GM12872 (cell line): ENCODE results near the gene CACNG6.

Source experiments
- TF ChIP-seq, protein P1 (sequence below): IDR thresholded peaks from 3 replicates; pipeline ENCODE4 v1.5.1; 2011; ENCODE audit warnings: low read depth, mild to moderate bottlenecking, low read length, moderate library complexity; ENCODE audit not compliant: insufficient read depth

CACNG6 gene

DNA sequence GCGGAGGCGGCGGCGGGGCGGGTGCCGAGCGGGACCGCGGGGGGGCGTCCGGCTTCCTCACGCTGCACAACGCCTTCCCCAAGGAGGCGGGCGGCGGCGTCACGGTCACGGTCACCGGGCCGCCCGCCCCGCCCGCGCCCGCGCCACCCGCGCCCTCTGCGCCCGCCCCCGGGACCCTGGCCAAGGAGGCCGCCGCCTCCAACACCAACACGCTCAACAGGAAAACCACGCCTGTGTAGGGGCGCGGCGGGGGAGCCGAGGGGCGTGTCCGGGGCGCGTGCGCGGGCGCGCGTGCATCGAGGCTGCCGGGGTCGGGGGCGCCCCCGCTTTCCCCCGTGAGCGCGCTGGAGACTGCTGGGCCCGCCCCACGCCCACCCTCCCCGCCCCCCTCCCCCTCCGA is 8.8 kb upstream of the CACNG6 start:
- TF ChIP-seq, protein P1, sequence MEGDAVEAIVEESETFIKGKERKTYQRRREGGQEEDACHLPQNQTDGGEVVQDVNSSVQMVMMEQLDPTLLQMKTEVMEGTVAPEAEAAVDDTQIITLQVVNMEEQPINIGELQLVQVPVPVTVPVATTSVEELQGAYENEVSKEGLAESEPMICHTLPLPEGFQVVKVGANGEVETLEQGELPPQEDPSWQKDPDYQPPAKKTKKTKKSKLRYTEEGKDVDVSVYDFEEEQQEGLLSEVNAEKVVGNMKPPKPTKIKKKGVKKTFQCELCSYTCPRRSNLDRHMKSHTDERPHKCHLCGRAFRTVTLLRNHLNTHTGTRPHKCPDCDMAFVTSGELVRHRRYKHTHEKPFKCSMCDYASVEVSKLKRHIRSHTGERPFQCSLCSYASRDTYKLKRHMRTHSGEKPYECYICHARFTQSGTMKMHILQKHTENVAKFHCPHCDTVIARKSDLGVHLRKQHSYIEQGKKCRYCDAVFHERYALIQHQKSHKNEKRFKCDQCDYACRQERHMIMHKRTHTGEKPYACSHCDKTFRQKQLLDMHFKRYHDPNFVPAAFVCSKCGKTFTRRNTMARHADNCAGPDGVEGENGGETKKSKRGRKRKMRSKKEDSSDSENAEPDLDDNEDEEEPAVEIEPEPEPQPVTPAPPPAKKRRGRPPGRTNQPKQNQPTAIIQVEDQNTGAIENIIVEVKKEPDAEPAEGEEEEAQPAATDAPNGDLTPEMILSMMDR: no peak

GRCh38 chr19:53983457-53984289 is 7.8 kb upstream of the CACNG6 start:
- TF ChIP-seq, protein P1: no peak

DNA sequence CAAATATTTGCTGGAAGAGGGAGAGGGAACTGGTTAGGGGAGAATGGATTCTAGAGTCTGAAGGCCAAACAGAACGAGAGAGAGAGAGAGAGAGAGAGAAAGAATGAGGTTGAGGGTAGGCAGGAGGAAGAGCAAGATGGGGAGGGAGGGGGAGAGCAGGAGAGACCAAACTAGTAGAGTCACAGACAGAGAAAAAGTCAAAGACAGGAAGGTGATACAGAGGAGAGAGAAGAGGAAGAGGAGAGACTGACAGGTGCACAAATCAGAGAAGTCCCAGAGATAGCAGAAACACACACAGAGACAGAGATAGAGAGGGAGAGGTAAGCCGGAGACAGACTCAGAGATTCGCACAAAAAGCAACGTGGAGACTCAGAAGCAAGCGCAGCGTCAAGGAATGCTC is 5.6 kb upstream of the CACNG6 start:
- TF ChIP-seq, protein P1: no peak

- TF ChIP-seq, protein P1: no peak
Measured at GRCh38 chr19:53988981-53989380, 2.5 kb upstream of the CACNG6 start.

- TF ChIP-seq, protein P1: no peak
Measured at GRCh38 chr19:53989600-53990533, 1.6 kb upstream of the CACNG6 start.

DNA sequence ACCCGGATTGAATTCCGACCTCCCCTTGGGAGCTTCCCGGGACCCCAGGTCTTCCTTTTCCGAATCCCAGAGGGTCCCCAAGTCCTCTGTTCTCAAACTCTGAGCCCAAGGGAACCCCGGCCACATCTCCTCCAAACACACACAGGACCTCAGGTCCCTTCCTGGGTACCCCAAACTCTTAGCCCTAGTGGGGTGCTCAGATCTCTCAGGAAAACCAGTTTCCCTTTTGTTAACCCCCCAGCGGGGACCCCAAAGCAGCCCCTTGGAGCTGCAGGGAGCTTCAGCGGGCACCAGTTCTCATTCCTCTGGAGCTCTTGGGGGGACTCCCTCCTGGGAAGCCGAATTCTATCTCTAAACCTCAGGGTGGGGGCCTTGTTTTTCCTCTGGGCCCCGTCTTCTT is 774 bp downstream of the CACNG6 start:
- TF ChIP-seq, protein P1: no peak

DNA sequence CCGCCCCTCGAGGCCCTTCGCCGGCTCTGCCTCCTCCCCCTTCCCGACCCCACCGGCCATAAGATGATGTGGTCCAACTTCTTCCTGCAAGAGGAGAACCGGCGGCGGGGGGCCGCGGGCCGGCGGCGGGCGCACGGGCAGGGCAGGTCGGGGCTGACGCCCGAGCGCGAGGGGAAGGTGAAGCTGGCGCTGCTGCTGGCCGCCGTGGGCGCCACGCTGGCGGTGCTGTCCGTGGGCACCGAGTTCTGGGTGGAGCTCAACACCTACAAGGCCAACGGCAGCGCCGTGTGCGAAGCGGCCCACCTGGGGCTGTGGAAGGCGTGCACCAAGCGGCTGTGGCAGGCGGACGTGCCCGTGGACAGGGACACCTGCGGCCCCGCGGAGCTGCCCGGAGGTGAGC is 1.4 kb downstream of the CACNG6 start:
- TF ChIP-seq, protein P1: no peak
